ENCODE measurements around the gene MYOM1. TPM values are rescaled to one million over a fixed set of nuclear protein-coding genes. Genes with fewer than 3 reads are reported as not detected.

Gene MYOM1
- total RNA-seq, 1 donor from 2014 or later, result 0.57 TPM

DNA sequence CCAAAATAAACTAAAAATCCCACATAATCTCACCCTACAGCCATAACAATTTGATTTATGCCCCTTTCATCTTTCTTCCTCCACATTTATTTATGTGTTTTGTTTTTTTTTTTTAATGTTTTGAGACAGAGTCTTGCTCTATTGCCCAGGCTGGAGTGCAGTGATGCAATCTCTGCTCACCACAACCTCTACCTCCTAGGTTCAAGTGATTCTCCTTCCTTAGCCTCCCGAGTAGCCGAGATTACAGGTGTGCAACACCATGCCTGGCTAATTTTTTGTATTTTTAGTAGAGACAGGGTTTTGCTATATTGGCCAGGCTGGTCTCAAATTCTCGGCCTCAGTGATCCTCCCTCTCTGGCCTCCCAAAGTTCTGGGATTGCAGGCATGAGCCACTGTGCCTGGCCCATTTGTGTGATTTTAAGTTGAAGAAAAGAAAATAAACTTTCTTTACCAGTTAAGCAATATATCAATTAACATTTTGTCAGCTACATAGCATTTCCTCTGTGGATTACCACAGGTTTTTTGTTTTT, 170.9 kb downstream of the MYOM1 start:
- no peaks in the 10 kb centered on the region for H3K79me2 ChIP-seq (ENCODE audit: insufficient read depth, low read length)
- no peak overlapping the region for H3K4me3 Mint-ChIP-seq (ENCODE audit: unreplicated experiment)
- H3K27me3 ChIP-seq (ENCODE audit: insufficient read depth, low read length), result no peaks in the 10 kb centered on the region
- H3K9me3 Mint-ChIP-seq (ENCODE audit: unreplicated experiment), result peaks cover 8% of the 10 kb centered on the region
- H3K9ac ChIP-seq (ENCODE audit: low read length), result no peak overlapping the region
- no peaks in the 10 kb centered on the region for H3K4me1 Mint-ChIP-seq (ENCODE audit: low read depth, unreplicated experiment)
- H3K4me1 ChIP-seq (ENCODE audit: insufficient read depth, low read length), result no peaks in the 10 kb centered on the region
- no peak for DNase-seq (ENCODE audit: low read depth)
- no peak overlapping the region for H3K27ac ChIP-seq (ENCODE audit: low read depth, low read length)
- no peak overlapping the region for H3K4me3 ChIP-seq (ENCODE audit: insufficient read depth, low read depth, low read length)
- H4K20me1 ChIP-seq (ENCODE audit: insufficient read depth, low read length), result no peaks in the 10 kb centered on the region
- FAIRE-seq, result no peak
- no peaks in the 10 kb centered on the region for H3K36me3 Mint-ChIP-seq (ENCODE audit: low read depth, unreplicated experiment)
- TF ChIP-seq, protein P1, sequence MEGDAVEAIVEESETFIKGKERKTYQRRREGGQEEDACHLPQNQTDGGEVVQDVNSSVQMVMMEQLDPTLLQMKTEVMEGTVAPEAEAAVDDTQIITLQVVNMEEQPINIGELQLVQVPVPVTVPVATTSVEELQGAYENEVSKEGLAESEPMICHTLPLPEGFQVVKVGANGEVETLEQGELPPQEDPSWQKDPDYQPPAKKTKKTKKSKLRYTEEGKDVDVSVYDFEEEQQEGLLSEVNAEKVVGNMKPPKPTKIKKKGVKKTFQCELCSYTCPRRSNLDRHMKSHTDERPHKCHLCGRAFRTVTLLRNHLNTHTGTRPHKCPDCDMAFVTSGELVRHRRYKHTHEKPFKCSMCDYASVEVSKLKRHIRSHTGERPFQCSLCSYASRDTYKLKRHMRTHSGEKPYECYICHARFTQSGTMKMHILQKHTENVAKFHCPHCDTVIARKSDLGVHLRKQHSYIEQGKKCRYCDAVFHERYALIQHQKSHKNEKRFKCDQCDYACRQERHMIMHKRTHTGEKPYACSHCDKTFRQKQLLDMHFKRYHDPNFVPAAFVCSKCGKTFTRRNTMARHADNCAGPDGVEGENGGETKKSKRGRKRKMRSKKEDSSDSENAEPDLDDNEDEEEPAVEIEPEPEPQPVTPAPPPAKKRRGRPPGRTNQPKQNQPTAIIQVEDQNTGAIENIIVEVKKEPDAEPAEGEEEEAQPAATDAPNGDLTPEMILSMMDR (IDR thresholded peaks at IDR 0.05; ENCODE audit: insufficient read depth, low read depth, low read length), result no peak
- no peak for TF ChIP-seq EZH2 (IDR thresholded peaks at IDR 0.05; ENCODE audit: insufficient read depth, low read length)
- no peaks in the 10 kb centered on the region for H3K36me3 ChIP-seq (ENCODE audit: insufficient read depth, low read length)
- no peak overlapping the region for H3K4me2 ChIP-seq (ENCODE audit: low read length)
- no peak overlapping the region for H3K27ac Mint-ChIP-seq (ENCODE audit: unreplicated experiment)
- no peak overlapping the region for H2AFZ ChIP-seq (ENCODE audit: low read depth, low read length)
- peaks cover 3% of the 10 kb centered on the region for H3K27me3 Mint-ChIP-seq (ENCODE audit: low read depth, unreplicated experiment)
- H3K9me3 ChIP-seq (ENCODE audit: insufficient read depth, low read depth, low read length), result no peaks in the 10 kb centered on the region

DNA sequence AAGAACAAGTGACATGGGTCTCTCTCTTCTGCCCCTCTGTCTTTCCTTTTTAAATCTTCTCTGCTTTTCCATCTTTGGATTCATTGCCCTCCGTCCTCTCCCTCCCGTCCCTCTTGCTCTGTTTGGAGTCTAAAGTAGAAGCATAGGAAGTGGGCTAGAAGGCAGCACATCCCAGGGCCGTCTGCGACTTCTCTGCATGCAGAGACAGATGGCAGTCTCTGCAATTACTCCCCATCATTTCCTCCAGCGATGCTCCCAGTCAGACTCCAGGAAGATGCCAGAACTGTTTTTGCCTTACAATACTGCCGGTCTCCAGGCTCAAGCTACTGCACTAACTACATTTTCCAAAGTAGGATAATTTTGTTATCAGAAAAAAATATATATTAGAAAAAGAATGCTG, 171.6 kb downstream of the MYOM1 start:
- FAIRE-seq, result no peak
- H3K4me1 ChIP-seq (ENCODE audit: insufficient read depth, low read length), result no peaks in the 10 kb centered on the region
- H3K27me3 Mint-ChIP-seq (ENCODE audit: low read depth, unreplicated experiment), result peaks cover 3% of the 10 kb centered on the region

More for the DNA sequence above, 171.6 kb downstream of the MYOM1 start:
- H3K36me3 Mint-ChIP-seq (ENCODE audit: low read depth, unreplicated experiment), result no peaks in the 10 kb centered on the region
- no peaks in the 10 kb centered on the region for H3K4me1 Mint-ChIP-seq (ENCODE audit: low read depth, unreplicated experiment)
- H3K27me3 ChIP-seq (ENCODE audit: insufficient read depth, low read length), result no peaks in the 10 kb centered on the region
- H3K9ac ChIP-seq (ENCODE audit: low read length), result no peak overlapping the region
- no peaks in the 10 kb centered on the region for H4K20me1 ChIP-seq (ENCODE audit: insufficient read depth, low read length)
- no peak overlapping the region for H3K27ac ChIP-seq (ENCODE audit: low read depth, low read length)
- H3K27ac Mint-ChIP-seq (ENCODE audit: unreplicated experiment), result no peak overlapping the region
- peaks cover 3% of the 10 kb centered on the region for H3K9me3 Mint-ChIP-seq (ENCODE audit: unreplicated experiment)
- no peaks in the 10 kb centered on the region for H3K36me3 ChIP-seq (ENCODE audit: insufficient read depth, low read length)
- no peak overlapping the region for H3K4me3 ChIP-seq (ENCODE audit: insufficient read depth, low read depth, low read length)
- no peak overlapping the region for H2AFZ ChIP-seq (ENCODE audit: low read depth, low read length)
- DNase-seq (ENCODE audit: low read depth), result no peak
- no peaks in the 10 kb centered on the region for H3K79me2 ChIP-seq (ENCODE audit: insufficient read depth, low read length)
- no peak overlapping the region for H3K4me2 ChIP-seq (ENCODE audit: low read length)
- H3K4me3 Mint-ChIP-seq (ENCODE audit: unreplicated experiment), result no peak overlapping the region
- H3K9me3 ChIP-seq (ENCODE audit: insufficient read depth, low read depth, low read length), result no peaks in the 10 kb centered on the region
- TF ChIP-seq, protein P1 (IDR thresholded peaks at IDR 0.05; ENCODE audit: insufficient read depth, low read depth, low read length), result no peak
- no peak for TF ChIP-seq EZH2 (IDR thresholded peaks at IDR 0.05; ENCODE audit: insufficient read depth, low read length)

Measured in astrocyte (in vitro differentiated cells and primary cell).